ENCODE results near the gene SPATA31D3. TPM values are rescaled to one million over a fixed set of nuclear protein-coding genes. Genes with fewer than 3 reads are reported as not detected.
"Not testable (repeated sequence)": the region's sequence is repeated elsewhere in the genome, so short reads cannot be mapped to it uniquely, and the experiment has no call there.

SPATA31D3 gene
- total RNA-seq, 6 donors from 2014 or later: not detected

DNA sequence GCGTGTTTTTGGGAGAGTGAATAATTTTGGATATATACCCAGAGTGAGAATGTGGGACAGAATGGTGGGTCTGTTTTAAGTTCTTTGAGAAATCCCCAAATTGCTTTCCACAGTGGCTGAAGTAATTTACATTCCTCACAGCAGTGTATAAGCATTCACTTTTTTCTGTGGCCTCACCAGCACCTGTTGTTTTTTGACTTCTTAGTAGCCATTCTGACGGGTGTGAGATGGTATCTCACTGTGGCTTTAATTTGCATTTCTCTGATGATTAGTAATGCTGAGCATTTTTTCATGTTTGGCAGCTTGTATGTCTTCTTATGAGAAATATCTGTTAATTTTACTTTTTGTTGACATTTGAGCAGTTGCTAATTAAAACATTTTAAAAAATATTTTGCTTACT, 35.9 kb downstream of the SPATA31D3 start:
- DNase-seq (no peak), ATAC-seq (ENCODE audit: low FRiP score in 2 of 2) (no peak)
- TF ChIP-seq POLR2AphosphoS5 (IDR thresholded peaks at IDR 0.05): no peak
- TF ChIP-seq, protein P1, sequence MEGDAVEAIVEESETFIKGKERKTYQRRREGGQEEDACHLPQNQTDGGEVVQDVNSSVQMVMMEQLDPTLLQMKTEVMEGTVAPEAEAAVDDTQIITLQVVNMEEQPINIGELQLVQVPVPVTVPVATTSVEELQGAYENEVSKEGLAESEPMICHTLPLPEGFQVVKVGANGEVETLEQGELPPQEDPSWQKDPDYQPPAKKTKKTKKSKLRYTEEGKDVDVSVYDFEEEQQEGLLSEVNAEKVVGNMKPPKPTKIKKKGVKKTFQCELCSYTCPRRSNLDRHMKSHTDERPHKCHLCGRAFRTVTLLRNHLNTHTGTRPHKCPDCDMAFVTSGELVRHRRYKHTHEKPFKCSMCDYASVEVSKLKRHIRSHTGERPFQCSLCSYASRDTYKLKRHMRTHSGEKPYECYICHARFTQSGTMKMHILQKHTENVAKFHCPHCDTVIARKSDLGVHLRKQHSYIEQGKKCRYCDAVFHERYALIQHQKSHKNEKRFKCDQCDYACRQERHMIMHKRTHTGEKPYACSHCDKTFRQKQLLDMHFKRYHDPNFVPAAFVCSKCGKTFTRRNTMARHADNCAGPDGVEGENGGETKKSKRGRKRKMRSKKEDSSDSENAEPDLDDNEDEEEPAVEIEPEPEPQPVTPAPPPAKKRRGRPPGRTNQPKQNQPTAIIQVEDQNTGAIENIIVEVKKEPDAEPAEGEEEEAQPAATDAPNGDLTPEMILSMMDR (IDR thresholded peaks at IDR 0.05): no peak
- no peak for TF ChIP-seq EP300 (IDR thresholded peaks at IDR 0.05)
- TF ChIP-seq POLR2A (IDR thresholded peaks at IDR 0.05): no peak
- Histone ChIP-seq H3K9me3 (peaks cover 0 to 3% (median 0%) of the 10 kb centered on the region in 4 donors), H3K4me1 (no peaks in the 10 kb centered on the region), H3K27ac (no peak overlapping the region), H3K36me3 (no peaks in the 10 kb centered on the region), H3K27me3 (no peaks in the 10 kb centered on the region), H3K4me3 (no peak overlapping the region)
- 76 to 84% methylated on average over 2 of the region's 2 CpGs for WGBS, 2 donors

DNA sequence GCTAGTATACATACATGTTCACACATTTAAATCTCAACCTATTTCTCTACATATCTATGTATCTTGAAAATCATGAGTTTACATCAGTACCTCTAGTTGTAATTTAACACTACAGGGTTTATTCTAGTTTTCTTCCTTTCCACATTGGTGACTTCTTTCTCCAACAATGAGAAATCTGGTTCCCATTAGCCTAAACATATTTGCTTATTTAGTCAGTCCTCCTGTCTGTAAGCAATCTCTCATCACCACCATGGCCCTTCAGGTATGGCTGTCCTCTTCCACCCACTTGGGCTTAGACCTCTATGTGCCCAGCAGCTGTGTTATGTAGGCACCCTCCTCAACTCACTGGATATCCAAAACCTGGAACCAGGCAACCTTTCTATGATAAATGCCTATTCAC, 37.3 kb downstream of the SPATA31D3 start:
- H3K36me3 ChIP-seq: no peaks in the 10 kb centered on the region

DNA sequence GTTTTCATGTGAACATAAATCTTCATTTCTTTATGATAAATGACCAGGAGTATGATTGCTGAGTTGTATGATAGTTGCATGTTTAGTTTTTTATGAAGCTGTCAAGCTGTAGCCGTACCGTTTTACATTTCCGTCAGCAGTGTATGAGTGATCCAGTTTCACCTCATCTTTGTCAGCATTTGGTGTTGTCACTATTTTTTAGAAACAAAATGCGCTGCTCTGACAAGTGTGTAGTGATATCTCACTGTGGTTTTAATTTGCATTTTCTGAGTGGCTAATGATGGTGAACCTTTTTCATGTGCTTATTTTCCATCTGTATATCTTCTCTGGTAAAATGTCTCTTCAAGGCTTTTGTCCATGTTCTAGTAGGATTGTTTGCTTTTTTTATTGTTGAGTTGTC, 38.6 kb downstream of the SPATA31D3 start:
- Histone ChIP-seq H3K4me3 (no peak overlapping the region), H3K4me1 (no peaks in the 10 kb centered on the region), H3K27me3 (no peaks in the 10 kb centered on the region), H3K36me3 (no peaks in the 10 kb centered on the region), H3K27ac (no peak overlapping the region), H3K9me3 (peaks cover 0 to 2% (median 0%) of the 10 kb centered on the region in 4 donors)
- ATAC-seq (ENCODE audit: low FRiP score in 2 of 2) (no peak), DNase-seq (no peak)
- TF ChIP-seq, protein P1 (IDR thresholded peaks at IDR 0.05): no peak
- no peak for TF ChIP-seq POLR2A (IDR thresholded peaks at IDR 0.05)
- TF ChIP-seq POLR2AphosphoS5 (IDR thresholded peaks at IDR 0.05): no peak
- WGBS, 2 donors: 82 to 83% methylated on average over 4 of the region's 4 CpGs

More for the DNA sequence above, 37.3 kb downstream of the SPATA31D3 start:
- Histone ChIP-seq H3K27me3 (no peaks in the 10 kb centered on the region), H3K4me3 (no peak overlapping the region), H3K27ac (no peak overlapping the region), H3K9me3 (peaks cover 0 to 3% (median 0%) of the 10 kb centered on the region in 4 donors), H3K4me1 (no peaks in the 10 kb centered on the region)
- TF ChIP-seq, protein P1 (IDR thresholded peaks at IDR 0.05): no peak
- no peak for TF ChIP-seq EP300 (IDR thresholded peaks at IDR 0.05)
- no peak for TF ChIP-seq POLR2AphosphoS5 (IDR thresholded peaks at IDR 0.05)
- TF ChIP-seq POLR2A (IDR thresholded peaks at IDR 0.05): no peak
- DNase-seq (no peak), ATAC-seq (ENCODE audit: low FRiP score in 2 of 2) (no peak)

DNA sequence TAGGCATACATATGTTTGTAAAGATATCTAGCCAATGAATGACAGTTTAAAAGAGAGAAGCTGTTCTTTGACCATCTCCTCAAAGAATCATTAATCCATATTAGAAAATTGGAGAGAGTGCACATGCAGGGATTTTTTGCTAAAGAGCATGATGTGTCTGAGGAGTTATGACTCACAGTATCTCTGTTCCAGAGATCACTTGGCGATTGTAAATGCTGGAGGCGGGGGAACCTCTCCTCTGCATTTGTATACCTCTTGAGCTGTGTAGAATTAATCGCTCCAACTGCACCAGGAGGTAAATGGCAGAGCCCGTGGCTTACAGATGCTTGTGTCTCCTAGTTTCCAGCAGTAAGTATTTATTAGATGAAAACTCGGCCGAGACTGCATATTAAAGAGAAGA, 41.6 kb downstream of the SPATA31D3 start:
- H3K36me3 ChIP-seq: no peaks in the 10 kb centered on the region
- 82 to 96% methylated on average over 6 of the region's 6 CpGs for WGBS, 2 donors
- no peaks in the 10 kb centered on the region for H3K4me1 ChIP-seq
- TF ChIP-seq, protein P1 (IDR thresholded peaks at IDR 0.05): no peak
- TF ChIP-seq POLR2AphosphoS5 (IDR thresholded peaks at IDR 0.05) (no peak), EP300 (IDR thresholded peaks at IDR 0.05) (no peak), POLR2A (IDR thresholded peaks at IDR 0.05) (no peak)
- no peak overlapping the region for H3K27ac ChIP-seq
- no peaks in the 10 kb centered on the region for H3K9me3 ChIP-seq
- ATAC-seq (ENCODE audit: low FRiP score in 2 of 2) (no peak), DNase-seq (no peak)
- no peaks in the 10 kb centered on the region for H3K27me3 ChIP-seq
- H3K4me3 ChIP-seq: no peak overlapping the region

DNA sequence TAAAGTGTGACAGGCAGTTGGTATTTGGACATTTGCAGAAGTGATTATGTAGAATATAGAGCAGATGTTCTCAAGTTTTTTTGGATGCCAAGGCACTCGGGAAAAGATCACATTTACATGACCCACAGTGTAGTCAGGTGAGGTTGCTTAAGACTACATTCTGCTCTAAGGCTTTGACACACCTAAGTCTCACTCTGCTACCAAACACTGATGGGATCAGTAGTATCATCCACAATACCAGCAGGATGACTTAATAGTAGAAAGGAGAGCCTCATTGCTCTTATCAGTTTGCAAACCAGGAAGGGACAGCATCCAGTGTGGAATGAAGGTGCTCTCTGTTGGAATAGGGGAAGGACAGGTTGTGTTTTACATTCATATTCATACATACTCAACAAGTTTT, 42.8 kb downstream of the SPATA31D3 start:
- Histone ChIP-seq H3K36me3 (no peaks in the 10 kb centered on the region), H3K4me1 (no peaks in the 10 kb centered on the region), H3K27ac (no peak overlapping the region), H3K4me3 (no peak overlapping the region), H3K9me3 (no peaks in the 10 kb centered on the region), H3K27me3 (no peaks in the 10 kb centered on the region)
- no peak for TF ChIP-seq EP300 (IDR thresholded peaks at IDR 0.05)
- no peak for TF ChIP-seq POLR2A (IDR thresholded peaks at IDR 0.05)
- no peak for TF ChIP-seq POLR2AphosphoS5 (IDR thresholded peaks at IDR 0.05)
- TF ChIP-seq, protein P1 (IDR thresholded peaks at IDR 0.05): no peak
- WGBS, 2 donors: 69 to 94% methylated on average over 1 of the region's 1 CpG
- ATAC-seq (ENCODE audit: low FRiP score in 2 of 2): no peak
- DNase-seq: no peak

DNA sequence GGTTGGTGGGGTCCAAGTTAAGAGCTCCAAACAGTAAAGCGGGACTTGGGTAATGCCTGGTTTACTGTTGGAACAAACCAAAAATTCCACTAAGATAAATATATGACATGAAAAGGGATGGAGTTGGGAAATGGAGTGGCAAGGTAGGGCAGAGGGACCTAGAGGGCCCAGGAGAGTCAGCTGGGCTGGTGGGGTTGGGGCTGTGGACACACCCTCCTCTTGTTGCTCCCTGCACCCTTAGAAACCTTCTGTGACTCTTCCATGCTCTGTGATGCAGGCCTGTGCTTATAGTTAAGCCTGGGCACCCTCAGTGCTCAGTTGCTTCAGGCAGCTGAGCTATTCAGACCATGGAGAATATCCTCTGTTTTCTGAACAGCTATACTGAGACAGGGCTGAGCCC, 45.2 kb downstream of the SPATA31D3 start, which contains the start of gene SPATA31D1:
Gene SPATA31D1, plus strand, starts transcription at position 301 of the 400 bp plus-strand sequence. Its CDS starts 47 bp downstream, at position 348.
- H3K4me3 ChIP-seq; H3K4me1 ChIP-seq; H3K9me3 ChIP-seq; H3K27me3 ChIP-seq; H3K27ac ChIP-seq; DNase-seq; H3K36me3 ChIP-seq; ATAC-seq (ENCODE audit: low FRiP score in 2 of 2): not testable (repeated sequence)
- 97 to 100% methylated on average over 1 of the region's 1 CpG for WGBS, 2 donors
